ENCODE measurements around the gene PTPRD.

PTPRD gene

GRCh38 chr9:8600914-8601680 lies 2011.7 kb downstream of the PTPRD start:
- DNase-seq = no peak

DNA sequence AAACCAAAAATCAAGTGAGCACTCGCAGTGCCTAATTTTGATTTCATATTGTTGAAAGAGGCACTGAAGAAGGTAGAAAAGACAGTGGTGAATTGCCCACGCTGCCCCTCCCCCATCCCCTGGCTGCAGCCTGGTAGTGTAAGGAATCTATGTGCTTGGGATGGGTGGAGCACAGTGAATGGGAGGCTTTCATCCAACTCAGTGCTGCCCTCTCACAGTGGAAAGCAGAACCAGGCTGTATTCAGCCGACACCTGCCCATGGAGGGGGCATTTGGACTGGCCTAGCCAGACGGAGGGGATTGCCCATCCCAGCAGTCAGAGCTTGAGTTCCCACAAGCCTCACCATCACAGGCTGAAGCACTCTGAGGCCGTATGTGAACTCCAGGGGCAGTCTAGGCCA lies 2012.9 kb downstream of the PTPRD start:
- DNase-seq = no peak

GRCh38 chr9:8589476-8589875 lies 2023.3 kb downstream of the PTPRD start:
- no peak for DNase-seq

DNA sequence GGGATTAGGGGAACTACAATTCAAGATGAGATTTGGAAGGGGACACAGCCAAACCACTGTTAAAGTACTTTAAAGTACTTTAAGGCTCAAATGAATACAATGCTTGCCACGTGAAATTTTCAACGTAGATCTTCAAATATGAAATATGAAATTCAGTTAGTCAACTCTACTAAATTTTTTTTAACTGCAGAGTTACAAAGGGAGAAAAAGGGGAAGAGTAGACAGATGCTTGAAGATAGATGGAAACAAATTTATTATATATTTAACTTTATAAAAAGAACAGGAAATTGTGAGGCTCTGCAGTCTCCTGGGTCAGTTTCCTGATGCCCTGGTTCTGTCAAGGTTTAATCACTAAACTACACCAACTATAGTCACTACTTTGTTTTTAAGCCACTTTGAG lies 2027.8 kb downstream of the PTPRD start:
- no peak for DNase-seq

- DNase-seq = no peak
Measured at GRCh38 chr9:8579661-8580060, 2033.1 kb downstream of the PTPRD start.

GRCh38 chr9:8576741-8577140 lies 2036.1 kb downstream of the PTPRD start:
- no peak for DNase-seq

DNA sequence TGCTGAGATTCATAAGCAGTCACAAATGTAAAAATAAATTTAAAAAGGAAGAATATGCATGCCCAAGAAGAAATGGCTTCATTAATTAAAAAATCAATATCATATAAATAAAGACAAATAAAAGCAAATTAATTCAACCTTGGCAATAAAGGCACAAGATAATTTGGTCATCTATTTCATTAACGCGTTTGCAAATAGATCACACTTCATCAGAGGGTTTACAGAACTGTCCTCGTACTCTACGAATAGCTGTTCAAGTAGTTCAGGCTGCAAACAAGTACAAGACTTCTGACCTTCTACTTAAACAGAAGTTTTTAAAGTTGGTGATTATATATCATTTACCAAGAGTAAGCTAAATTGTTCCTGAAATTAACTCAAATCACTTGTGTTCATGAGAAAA lies 2038.0 kb downstream of the PTPRD start:
- no peak for DNase-seq

- no peak for DNase-seq
Measured at GRCh38 chr9:8572209-8572608, 2040.6 kb downstream of the PTPRD start.

DNA sequence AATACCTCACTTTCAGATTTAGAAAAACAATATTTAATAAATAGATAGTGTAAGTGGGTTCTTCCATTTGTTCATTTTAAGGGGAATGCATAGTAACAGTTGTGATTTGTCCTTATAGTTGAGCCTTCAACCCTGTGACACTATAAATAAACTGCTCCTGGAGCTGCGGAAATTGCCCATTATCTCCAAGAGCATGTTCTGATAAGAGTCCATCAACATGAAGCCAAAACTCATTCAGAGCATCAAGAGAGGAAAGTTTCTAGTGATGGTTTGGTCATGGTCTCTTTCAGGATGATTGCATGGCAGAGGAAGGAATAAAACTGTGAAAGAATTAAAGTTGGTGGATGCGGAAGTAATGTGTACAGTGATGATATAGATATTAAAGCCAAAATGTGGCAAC lies 2041.2 kb downstream of the PTPRD start:
- no peak for DNase-seq

GRCh38 chr9:8570776-8571175 lies 2042.0 kb downstream of the PTPRD start:
- DNase-seq = no peak

DNA sequence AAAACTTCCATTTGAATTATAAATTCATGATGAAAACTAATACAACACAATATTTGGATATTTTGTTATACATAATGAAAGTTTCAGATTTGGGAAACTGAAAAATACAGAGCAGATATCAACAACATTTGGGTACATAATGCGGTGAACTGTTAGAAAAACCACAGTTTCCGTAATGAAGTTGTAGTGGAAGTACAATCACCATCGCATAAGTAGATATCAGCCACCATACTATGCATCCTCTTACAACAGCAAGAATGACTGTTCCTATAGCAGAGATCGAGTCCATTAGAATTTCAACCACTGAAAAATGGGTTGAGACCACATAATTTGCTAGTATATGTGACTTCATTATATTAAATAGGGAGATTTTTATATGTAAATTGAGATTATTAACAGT lies 2043.0 kb downstream of the PTPRD start:
- DNase-seq = no peak

DNA sequence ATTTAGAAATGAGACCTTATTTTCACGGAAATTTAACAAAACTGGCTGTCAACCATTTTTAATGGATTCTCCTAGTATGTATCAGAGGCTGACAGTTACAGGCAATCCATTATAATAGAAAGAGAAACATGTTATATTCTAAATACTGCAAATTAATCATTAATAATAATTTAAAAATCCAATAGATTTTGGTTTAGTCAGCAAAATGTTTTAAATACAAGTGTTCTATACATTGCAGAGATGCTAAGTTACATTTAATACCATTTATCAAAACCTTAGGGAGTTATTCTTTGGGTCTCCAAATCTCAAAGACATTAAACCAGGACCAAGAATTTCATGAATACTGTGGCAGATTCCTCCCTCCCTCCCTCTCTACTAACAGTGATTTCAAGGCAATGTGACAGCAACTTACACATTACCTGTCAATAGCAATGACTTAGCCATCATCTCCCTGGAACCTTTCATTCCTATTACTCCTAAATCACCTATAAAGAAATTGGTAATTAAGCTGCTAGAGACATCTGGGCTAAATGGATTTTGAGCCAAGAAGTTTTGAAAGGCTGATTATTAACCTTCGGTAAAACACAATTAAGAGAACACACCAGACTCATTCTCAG lies 2044.7 kb downstream of the PTPRD start:
- no peak for DNase-seq

DNA sequence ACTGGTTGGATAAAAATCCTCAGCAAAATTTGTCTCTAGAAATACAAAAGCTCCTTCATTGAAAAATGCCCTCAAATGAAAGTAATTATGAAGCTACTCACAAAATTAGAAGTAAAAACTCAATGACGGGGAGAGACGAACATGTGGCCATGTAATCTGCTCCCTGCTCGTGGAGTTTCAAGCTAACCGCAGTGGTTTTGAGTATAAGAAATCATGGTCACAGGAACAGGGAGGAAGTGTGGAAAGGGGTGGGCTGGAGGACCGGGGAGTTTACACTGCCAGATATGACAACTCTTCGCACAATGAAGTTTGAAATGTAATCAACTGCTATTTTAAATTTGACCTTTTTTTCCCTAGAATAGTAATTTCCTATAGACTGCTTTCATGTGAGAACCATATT lies 2047.8 kb downstream of the PTPRD start:
- no peak for DNase-seq

DNA sequence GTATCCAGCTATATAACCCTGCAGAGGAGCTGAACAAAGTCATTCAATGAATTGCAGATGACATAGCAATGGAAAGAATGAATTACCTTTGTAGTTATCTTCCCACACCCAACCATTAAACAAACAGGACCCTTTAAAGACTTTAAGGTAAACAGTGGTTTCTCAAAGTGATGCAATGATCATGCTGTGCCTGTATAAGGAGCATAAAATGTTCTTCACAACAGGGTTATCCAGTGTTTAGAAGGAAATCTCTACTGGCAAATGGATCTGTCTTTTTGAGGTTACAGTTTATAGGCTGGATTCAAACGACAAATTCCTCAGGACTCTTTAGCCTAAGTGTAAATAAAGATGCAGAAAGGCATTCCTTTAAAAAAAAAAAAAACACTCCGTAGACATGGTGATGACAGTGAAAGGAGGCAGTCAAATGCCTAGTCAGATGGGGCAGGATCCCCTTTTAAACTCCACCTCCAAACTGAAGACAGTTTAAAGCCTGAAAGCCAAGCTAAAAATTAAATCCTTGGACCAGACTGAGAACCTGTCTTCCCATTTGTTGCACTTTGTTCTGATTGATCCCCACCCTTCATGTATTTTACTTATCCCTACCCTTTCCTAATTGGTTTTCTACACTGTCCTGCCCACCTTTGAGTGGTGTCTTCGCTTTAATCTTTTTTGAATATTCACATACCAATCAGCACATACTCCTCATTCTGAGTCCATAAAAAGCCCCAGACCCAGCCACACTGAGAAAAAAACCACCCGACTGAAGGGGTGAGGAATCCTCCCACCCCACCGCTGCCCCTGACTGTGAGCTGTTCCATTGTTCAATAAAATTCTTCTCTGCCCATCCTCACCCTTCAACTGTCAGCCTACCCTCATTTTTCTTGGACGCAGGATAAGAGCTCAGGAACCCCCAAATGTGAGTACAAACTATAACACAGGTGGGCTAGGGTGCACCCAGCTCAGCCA lies 2052.0 kb downstream of the PTPRD start:
- no peak for DNase-seq

- no peak for DNase-seq
Measured at GRCh38 chr9:8558176-8558575, 2054.6 kb downstream of the PTPRD start.

DNA sequence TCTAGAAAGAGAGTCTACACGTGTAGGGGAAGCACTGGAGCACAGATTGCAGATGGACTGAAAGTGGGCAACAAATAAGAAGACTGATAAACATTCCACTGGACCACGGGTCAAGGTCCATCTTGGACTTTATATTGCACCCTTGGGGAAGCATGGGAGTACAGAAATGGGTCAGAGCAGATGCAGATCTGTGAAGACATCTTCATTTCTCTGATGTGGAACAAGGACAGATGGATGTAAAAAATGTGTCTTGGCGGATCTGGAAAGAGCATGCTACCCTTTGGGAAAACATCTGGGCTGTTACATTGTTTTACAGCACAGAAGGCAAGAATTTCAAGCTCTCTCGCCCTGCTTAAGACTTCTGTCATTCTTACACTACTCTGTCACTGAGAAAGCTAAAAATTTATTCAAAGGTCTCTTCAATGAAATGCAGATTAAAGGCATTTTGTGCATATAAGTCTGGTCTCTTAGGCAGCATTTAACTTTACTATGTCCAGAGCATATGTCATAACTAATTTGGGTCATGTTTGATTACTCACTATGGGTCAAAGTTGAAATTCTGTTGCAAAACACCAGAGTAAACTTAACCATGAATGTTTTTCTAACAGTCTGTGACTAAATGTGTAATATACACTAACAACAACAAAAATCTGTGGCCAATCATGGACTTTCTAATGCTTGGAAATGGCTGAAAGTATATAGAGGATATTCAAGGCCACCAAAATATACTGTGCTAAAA lies 2056.9 kb downstream of the PTPRD start:
- no peak for DNase-seq

GRCh38 chr9:8553444-8553843 lies 2059.4 kb downstream of the PTPRD start:
- DNase-seq = no peak

DNA sequence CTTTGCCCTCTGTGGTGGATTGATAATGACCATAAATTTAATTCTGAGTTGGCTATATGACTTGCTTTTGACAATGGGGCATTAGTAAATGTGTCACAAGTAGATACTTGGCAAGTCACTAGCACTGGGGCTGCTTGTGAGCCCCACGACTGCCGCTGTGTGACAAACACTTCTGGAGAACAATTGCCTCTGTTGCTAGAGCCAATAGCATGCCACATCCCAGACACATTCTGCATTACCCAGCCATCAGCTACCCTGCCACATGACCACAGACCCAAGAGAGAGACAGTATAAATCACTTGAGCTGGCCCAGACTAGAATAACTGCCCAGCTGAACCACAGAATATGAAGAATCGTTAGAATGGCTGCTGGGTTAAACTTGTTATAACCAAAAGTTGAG lies 2060.1 kb downstream of the PTPRD start:
- DNase-seq = no peak

DNA sequence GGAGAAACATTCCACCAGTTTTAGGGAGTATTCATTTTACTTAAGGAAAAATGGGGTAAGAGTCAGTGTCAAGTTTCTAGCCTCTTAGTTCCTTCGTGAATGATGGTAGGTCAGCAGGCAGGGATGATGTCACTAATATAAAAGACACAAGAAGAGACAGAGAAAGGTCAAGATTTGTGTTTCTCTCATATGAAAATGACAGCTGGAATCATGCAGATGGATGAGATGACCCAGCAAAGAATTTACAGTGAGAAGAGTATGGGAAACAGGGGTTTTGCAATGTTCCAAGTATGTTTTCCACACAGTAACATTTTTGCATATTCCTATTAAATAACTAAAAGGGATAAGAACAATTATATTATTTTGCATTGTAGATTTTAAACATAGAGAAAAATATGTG lies 2063.6 kb downstream of the PTPRD start:
- DNase-seq = no peak

DNA sequence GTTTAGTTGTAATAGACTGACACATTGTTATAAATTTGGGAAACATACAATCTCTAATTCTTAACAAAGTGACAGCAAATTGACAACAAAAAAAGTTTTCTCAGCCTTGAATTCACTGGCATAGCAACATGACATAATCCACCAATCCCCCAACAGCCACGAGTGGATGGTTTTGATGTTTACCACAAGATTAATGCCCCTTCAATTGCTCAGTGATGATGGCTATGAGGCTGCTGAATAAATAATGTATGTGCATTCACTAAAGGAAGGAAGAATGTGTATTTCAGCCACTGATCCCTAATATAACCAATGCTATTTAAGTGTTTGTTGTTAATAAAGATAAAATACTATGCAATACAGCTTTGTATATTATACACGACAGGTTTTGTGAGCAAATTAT lies 2069.6 kb downstream of the PTPRD start:
- DNase-seq = no peak

GRCh38 chr9:8542537-8542936 lies 2070.3 kb downstream of the PTPRD start:
- DNase-seq = no peak

- no peak for DNase-seq
Measured at GRCh38 chr9:8539681-8540197, 2073.1 kb downstream of the PTPRD start.

- DNase-seq = no peak
Measured at GRCh38 chr9:8536845-8537244, 2076.0 kb downstream of the PTPRD start.

Data from activated T-cell treated with anti-CD3 and anti-CD28 coated beads for 4 hours (primary cell).